IMR-90 (cell line): ENCODE results near the gene SDC3. TPM values are rescaled to one million over a fixed set of nuclear protein-coding genes. Genes with fewer than 3 reads are reported as not detected.

Experiments
- ATAC-seq: fragments of 200-7000 bp; cut with Tn5 transposase; 2 replicates; pipeline ENCODE4 v1.9.1; 2020; ENCODE audit warnings: low read depth, mild to moderate bottlenecking, moderate library complexity
- BruUV-seq: library from RNA; stranded (reverse); fragments of 400-500 nt; replicated peaks from 2 replicates; lab custom pipeline; 2021; lab: Mats Ljungman, UMichigan
- CTCF ChIA-PET: fragments of 300-600 bp; formaldehyde crosslinking; extraction: SDS; loops from one replicate; lab custom pipeline; 2021; ENCODE audit warnings: antibody characterized with exemption; lab: Yijun Ruan, JAX
- POLR2A ChIA-PET: fragments of 300-600 bp; sonication (Branson Sonifier 250); formaldehyde crosslinking; loops from one replicate; lab custom pipeline; 2022; ENCODE audit warnings: antibody characterized with exemption; ENCODE audit not compliant: unreplicated experiment; lab: Charles Lee
- DNase-seq: peaks from one replicate; pipeline ENCODE4 v3.0.0; 2013
- H2AFZ ChIP-seq: replicated peaks from 2 replicates; pipeline ENCODE3; 2013; ENCODE audit warnings: low read length, mild to moderate bottlenecking; ENCODE audit not compliant: poor library complexity
- H2AK5ac ChIP-seq: 2 replicates; pipeline ENCODE4 v1.6.1; 2013; ENCODE audit warnings: low read depth, low read length, inconsistent platforms
- H2AK9ac ChIP-seq: replicated peaks from 2 replicates; pipeline ENCODE3; 2013; ENCODE audit warnings: mild to moderate bottlenecking, low read depth, low read length, moderate library complexity; ENCODE audit not compliant: poor library complexity
- H2BK120ac ChIP-seq: 2 replicates; pipeline ENCODE4 v1.6.1; 2013; ENCODE audit warnings: low read depth, low read length, inconsistent platforms
- H2BK15ac ChIP-seq: 3 replicates; pipeline ENCODE4 v1.6.1; 2013; ENCODE audit warnings: low read depth, low read length, inconsistent platforms
- H2BK20ac ChIP-seq: 2 replicates; pipeline ENCODE4 v1.6.1; 2013; ENCODE audit warnings: low read depth, mild to moderate bottlenecking, inconsistent platforms, low read length, moderate library complexity
- H2BK5ac ChIP-seq: 2 replicates; pipeline ENCODE4 v1.6.1; 2013; ENCODE audit warnings: mild to moderate bottlenecking, low read depth, low read length, inconsistent platforms; ENCODE audit not compliant: poor library complexity, severe bottlenecking
- H3K14ac ChIP-seq: replicated peaks from 2 replicates; pipeline ENCODE4 v1.6.1; 2013; ENCODE audit warnings: low read depth, low read length, inconsistent platforms
- H3K18ac ChIP-seq: 2 replicates; pipeline ENCODE4 v1.6.1; 2013; ENCODE audit warnings: low read depth, low read length, control low read depth
- H3K23ac ChIP-seq: 2 replicates; pipeline ENCODE4 v1.6.1; 2013; ENCODE audit warnings: low read depth, low read length, inconsistent platforms
- H3K27ac ChIP-seq: 2 replicates; pipeline ENCODE4 v1.5.1; 2013; ENCODE audit warnings: mild to moderate bottlenecking, control low read depth, low read length; ENCODE audit not compliant: insufficient read depth
- H3K27me3 ChIP-seq: 2 replicates; pipeline ENCODE4 v1.6.1; 2013; ENCODE audit warnings: low read length; ENCODE audit not compliant: control insufficient read depth, insufficient read depth
- H3K36me3 ChIP-seq: 2 replicates; pipeline ENCODE4 v1.6.1; 2013; ENCODE audit warnings: low read length, mixed read lengths; ENCODE audit not compliant: control insufficient read depth, insufficient read depth
- H3K4ac ChIP-seq: 2 replicates; pipeline ENCODE4 v1.6.1; 2013; ENCODE audit warnings: low read depth, low read length, inconsistent platforms
- H3K4me1 ChIP-seq: 2 replicates; pipeline ENCODE4 v1.6.1; 2013; ENCODE audit warnings: low read length, mixed read lengths; ENCODE audit not compliant: control insufficient read depth, insufficient read depth
- H3K4me2 ChIP-seq: 2 replicates; pipeline ENCODE4 v1.6.1; 2013; ENCODE audit warnings: low read depth, mild to moderate bottlenecking, control low read depth, low read length, moderate library complexity
- H3K4me3 ChIP-seq: 2 replicates; pipeline ENCODE4 v1.5.1; 2013; ENCODE audit warnings: low read depth, mild to moderate bottlenecking, control low read depth, low read length, moderate library complexity; ENCODE audit not compliant: insufficient read depth
- H3K56ac ChIP-seq: 2 replicates; pipeline ENCODE4 v1.6.1; 2013; ENCODE audit warnings: low read length, inconsistent platforms; ENCODE audit not compliant: insufficient read depth; ENCODE audit errors: extremely low read depth
- H3K79me1 ChIP-seq, 2 experiments: 2 replicates each; pipeline ENCODE4 v1.6.1; 2013; ENCODE audit warnings: low read length in 2 of 2, inconsistent platforms in 1 of 2, low read depth in 1 of 2
- H3K9ac ChIP-seq: 2 replicates; pipeline ENCODE4 v1.6.1; 2013; ENCODE audit warnings: low read depth, low read length, control low read depth
- H3K9me1 ChIP-seq: 2 replicates; pipeline ENCODE4 v1.6.1; 2013; ENCODE audit warnings: low read length, inconsistent platforms; ENCODE audit not compliant: insufficient read depth
- H3K9me3 ChIP-seq: 2 replicates; pipeline ENCODE4 v1.6.1; 2013; ENCODE audit warnings: low read length; ENCODE audit not compliant: control insufficient read depth, insufficient read depth
- H4K20me1 ChIP-seq: 2 replicates; pipeline ENCODE4 v1.6.1; 2013; ENCODE audit warnings: low read length, inconsistent platforms; ENCODE audit not compliant: insufficient read depth
- H4K5ac ChIP-seq: 2 replicates; pipeline ENCODE4 v1.6.1; 2013; ENCODE audit warnings: mild to moderate bottlenecking, low read depth, low read length, control low read depth
- H4K8ac ChIP-seq, 2 experiments: 2 replicates each; pipeline ENCODE4 v1.6.1; 2013; ENCODE audit warnings: low read depth in 2 of 2, low read length in 2 of 2, control low read depth in 1 of 2, inconsistent platforms in 1 of 2
- H4K91ac ChIP-seq: 2 replicates; pipeline ENCODE4 v1.6.1; 2013; ENCODE audit warnings: low read depth, low read length, inconsistent platforms; ENCODE audit not compliant: insufficient read depth
- CEBPB ChIP-seq: IDR thresholded peaks from 2 replicates; pipeline ENCODE4 v1.6.1; 2012; ENCODE audit warnings: low read depth, low read length, improper control_type of control experiment
- CTCF ChIP-seq: conservative IDR thresholded peaks from 2 replicates; pipeline ENCODE4 v1.5.1; 2012; ENCODE audit warnings: mild to moderate bottlenecking, low read depth, low read length, improper control_type of control experiment
- ELK1 ChIP-seq: fragments of 150-350 bp; IDR thresholded peaks from 2 replicates; pipeline ENCODE4 v1.6.1; 2016; ENCODE audit warnings: low read depth, mild to moderate bottlenecking, low read length, moderate library complexity, borderline replicate concordance
- MAZ ChIP-seq: IDR thresholded peaks from 2 replicates; pipeline ENCODE4 v1.6.1; 2012; ENCODE audit warnings: low read depth, mild to moderate bottlenecking, low read length, improper control_type of control experiment, moderate library complexity, borderline replicate concordance
- RAD21 ChIP-seq: IDR thresholded peaks from 2 replicates; pipeline ENCODE4 v1.6.1; 2012; ENCODE audit warnings: low read length, improper control_type of control experiment
- RFX5 ChIP-seq: IDR thresholded peaks from 2 replicates; pipeline ENCODE4 v1.8.0; 2012; ENCODE audit warnings: low read depth, mild to moderate bottlenecking, low read length, moderate library complexity
- SMC3 ChIP-seq: fragments of 150-350 bp; IDR thresholded peaks from 2 replicates; pipeline ENCODE4 v1.6.1; 2016; ENCODE audit warnings: low read depth, mild to moderate bottlenecking, antibody characterized with exemption, low read length, moderate library complexity
- WGBS, 2 experiments: methylation state at CpG; one replicate each; pipeline versions ENCODE4 v1.1.5 to v1.1.7; 2013; ENCODE audit warnings: missing lambda C conversion rate in 2 of 2; ENCODE audit not compliant: insufficient read length in 1 of 2; ENCODE audit errors: extremely low coverage in 2 of 2; 5-methylcytosine and 5-hydroxymethylcytosine counted together
- dilution Hi-C: fragments of 300-500 bp; cut with HindIII; formaldehyde crosslinking; loops from one replicate; pipeline ENCODE4 v1.14.3; 2018; ENCODE audit warnings: low sequenced_read_pairs; ENCODE audit not compliant: unreplicated experiment
- in situ Hi-C: fragments of 300-500 bp; cut with MboI; formaldehyde crosslinking; loops from 3 replicates; pipeline ENCODE4 v1.14.3; 2019; ENCODE audit warnings: low sequenced_read_pairs, inconsistent platforms, mixed read lengths
- intact Hi-C: fragments of 100-400 bp; cut with micrococcal nuclease; formaldehyde crosslinking; loops from 2 replicates; pipeline ENCODE4 v1.10.0; 2022
- polyA plus RNA-seq, 3 experiments: library from polyadenylated mRNA; depleted of rRNA; stranded (reverse); fragments of >200 nt; gene quantifications; 2 replicates each; pipeline ENCODE4 v1.2.3, GENCODE V29; 2012; ENCODE audit warnings: low replicate concordance in 1 of 3
- total RNA-seq: library from RNA; depleted of rRNA; stranded (reverse); fragments of >200 nt; gene quantifications from 2 replicates; pipeline ENCODE4 v1.2.3, GENCODE V29; 2012

SDC3 gene
- total and polyA plus RNA-seq, 2 of the 4 experiments (the other 2 are of a cell fraction): 13.1 to 71.5 TPM

GRCh38 chr1:30850607-30851006 lies 58.0 kb downstream of the SDC3 start:
- TF ChIP-seq RFX5: no peak
- TF ChIP-seq CEBPB: no peak
- TF ChIP-seq RAD21: no peak
- no peak for TF ChIP-seq MAZ
- TF ChIP-seq CTCF: no peak
- no peak for TF ChIP-seq ELK1
- TF ChIP-seq SMC3: no peak

More at GRCh38 chr1:30850607-30851006, 58.0 kb downstream of the SDC3 start:
- no peak for DNase-seq
- Histone ChIP-seq H3K18ac (no peak overlapping the region), H3K4ac (no peak overlapping the region), H2AFZ (no peak overlapping the region), H3K4me3 (no peak overlapping the region), H2BK15ac (no peak overlapping the region), H3K56ac (no peak overlapping the region), H3K9me3 (no peaks in the 10 kb centered on the region), H3K79me1 (no peaks in the 10 kb centered on the region), H3K4me2 (no peak overlapping the region), H3K9ac (no peak overlapping the region), H3K23ac (no peak overlapping the region), H3K27me3 (0 out of 2 replicates have a peak, but pooled peaks cover 2% of the 10 kb centered on the region), H4K5ac (no peak overlapping the region), H2AK9ac (no peak overlapping the region), H4K91ac (no peak overlapping the region), H2BK120ac (no peak overlapping the region), H4K20me1 (no peaks in the 10 kb centered on the region), H2BK5ac (no peak overlapping the region), H4K8ac (no peak overlapping the region), H3K14ac (no peak overlapping the region), H3K27ac (no peak overlapping the region), H3K36me3 (no peaks in the 10 kb centered on the region), H3K4me1 (peaks cover 4% of the 10 kb centered on the region; the same call in 1 of the 2 replicates), H3K9me1 (peaks cover 2% of the 10 kb centered on the region; the same call in 1 of the 2 replicates), H2AK5ac (no peak overlapping the region; the same call in 1 of the 2 replicates), H2BK20ac (no peak overlapping the region)
- CTCF ChIA-PET: no interaction called here
- no TSS peak for BruUV-seq
- dilution Hi-C loops: no loop called here
- POLR2A ChIA-PET: no interaction called here
- intact Hi-C loops: no loop called here
- no CpG with 5 or more reads among the region's 2 CpGs for WGBS, 2 experiments
- in situ Hi-C loops: no loop called here
- ATAC-seq: no peak
